ENCODE results near the gene NPBWR2. TPM values are rescaled to one million over a fixed set of nuclear protein-coding genes. Genes with fewer than 3 reads are reported as not detected.

Gene NPBWR2
- total and polyA plus RNA-seq, 4 donors: not detected

GRCh38 chr20:64112691-64113443, 5.5 kb upstream of the NPBWR2 start:
- no peaks in the 10 kb centered on the region for H3K9me3 ChIP-seq (ENCODE audit: control insufficient read depth in 4 of 4, low read length in 3 of 4)
- 85% methylated on average over 18 of the region's 18 CpGs for WGBS
- H3K4me3 ChIP-seq (ENCODE audit: low read depth in 1 of 3, low read length in 3 of 3): no peak overlapping the region
- DNase-seq (ENCODE audit: low spot score): no peak
- TF ChIP-seq ZBTB33 (IDR thresholded peaks at IDR 0.05): no peak
- TF ChIP-seq, protein P1, sequence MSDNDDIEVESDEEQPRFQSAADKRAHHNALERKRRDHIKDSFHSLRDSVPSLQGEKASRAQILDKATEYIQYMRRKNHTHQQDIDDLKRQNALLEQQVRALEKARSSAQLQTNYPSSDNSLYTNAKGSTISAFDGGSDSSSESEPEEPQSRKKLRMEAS (IDR thresholded peaks at IDR 0.05): no peak
- TF ChIP-seq TAF1 (conservative IDR thresholded peaks at IDR 0.05): no peak
- no peak for TF ChIP-seq YY1 (IDR thresholded peaks at IDR 0.05)
- TF ChIP-seq HNF4G (IDR thresholded peaks at IDR 0.05): no peak
- no peak for TF ChIP-seq REST (IDR thresholded peaks at IDR 0.05)
- H3K27me3 ChIP-seq (ENCODE audit: control insufficient read depth in 4 of 4, insufficient read depth in 4 of 4, low read length in 3 of 4): no peaks in the 10 kb centered on the region
- H3K4me1 ChIP-seq (ENCODE audit: control insufficient read depth in 4 of 4, insufficient read depth in 4 of 4, low read length in 3 of 4): no peaks in the 10 kb centered on the region
- H3K27ac ChIP-seq (ENCODE audit: low read depth in 1 of 2, low read length in 2 of 2): no peak overlapping the region
- no peak overlapping the region for H3K9ac ChIP-seq (ENCODE audit: low read depth in 1 of 2, low read length in 2 of 2)
- H3K36me3 ChIP-seq (ENCODE audit: control insufficient read depth in 4 of 4, insufficient read depth in 3 of 4, low read depth in 1 of 4, low read length in 3 of 4): no peaks in the 10 kb centered on the region

DNA sequence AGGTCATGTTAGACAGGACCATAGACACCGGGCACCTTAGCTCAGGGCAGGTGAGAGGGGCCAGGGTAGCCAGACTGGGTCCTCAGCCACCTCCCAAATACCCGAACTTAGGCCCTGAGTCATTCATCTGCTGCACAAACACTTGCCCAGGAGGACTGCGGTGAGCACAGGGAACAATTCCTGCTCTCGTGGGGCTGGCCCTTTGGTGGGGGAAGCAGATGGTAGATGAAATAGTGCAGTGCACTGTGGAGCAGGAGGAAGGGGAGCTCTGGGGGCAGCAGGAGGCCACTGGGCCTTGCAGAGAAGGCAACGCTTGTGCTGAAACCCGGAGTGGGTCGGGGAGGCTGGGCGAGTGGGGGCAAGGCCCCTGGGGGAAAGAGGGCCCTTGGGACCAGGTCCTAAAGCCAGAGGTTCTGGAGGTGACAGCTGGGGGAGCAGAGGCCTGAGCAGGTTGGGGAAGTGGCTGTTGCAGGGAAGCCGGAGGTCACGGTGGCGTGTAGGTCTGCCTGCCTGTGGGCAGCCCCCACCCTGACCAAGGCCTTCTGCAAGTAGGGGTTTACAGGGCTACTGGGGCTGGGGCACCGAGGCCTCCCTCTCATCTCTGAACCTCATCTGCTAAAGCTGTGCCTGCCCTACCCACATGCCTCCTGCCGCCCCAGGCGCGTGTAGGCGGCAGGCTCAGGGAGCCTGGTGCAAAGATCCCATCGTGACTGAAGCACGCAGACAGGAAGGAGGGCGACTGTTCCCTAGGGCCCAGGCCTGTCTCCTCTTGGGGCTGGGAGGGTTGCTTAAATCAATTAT, 4.7 kb upstream of the NPBWR2 start:
- H3K9me3 ChIP-seq (ENCODE audit: control insufficient read depth in 4 of 4, low read length in 3 of 4): no peaks in the 10 kb centered on the region
- WGBS: 79% methylated on average over 19 of the region's 19 CpGs
- TF ChIP-seq HNF4A (conservative IDR thresholded peaks at IDR 0.05): no peak

GRCh38 chr20:64110411-64111068, 3.2 kb upstream of the NPBWR2 start:
- no peaks in the 10 kb centered on the region for H3K9me3 ChIP-seq (ENCODE audit: control insufficient read depth in 4 of 4, low read length in 3 of 4)
- no peaks in the 10 kb centered on the region for H3K36me3 ChIP-seq (ENCODE audit: control insufficient read depth in 4 of 4, insufficient read depth in 3 of 4, low read depth in 1 of 4, low read length in 3 of 4)
- no peak overlapping the region for H3K4me3 ChIP-seq (ENCODE audit: low read depth in 1 of 3, low read length in 3 of 3)
- H3K4me1 ChIP-seq (ENCODE audit: control insufficient read depth in 4 of 4, insufficient read depth in 4 of 4, low read length in 3 of 4): no peaks in the 10 kb centered on the region
- no peak overlapping the region for H3K27ac ChIP-seq (ENCODE audit: low read depth in 1 of 2, low read length in 2 of 2)
- H3K9ac ChIP-seq (ENCODE audit: low read depth in 1 of 2, low read length in 2 of 2): no peak overlapping the region
- H3K27me3 ChIP-seq (ENCODE audit: control insufficient read depth in 4 of 4, insufficient read depth in 4 of 4, low read length in 3 of 4): no peaks in the 10 kb centered on the region
- 84% methylated on average over 10 of the region's 10 CpGs for WGBS
- TF ChIP-seq, protein P2, sequence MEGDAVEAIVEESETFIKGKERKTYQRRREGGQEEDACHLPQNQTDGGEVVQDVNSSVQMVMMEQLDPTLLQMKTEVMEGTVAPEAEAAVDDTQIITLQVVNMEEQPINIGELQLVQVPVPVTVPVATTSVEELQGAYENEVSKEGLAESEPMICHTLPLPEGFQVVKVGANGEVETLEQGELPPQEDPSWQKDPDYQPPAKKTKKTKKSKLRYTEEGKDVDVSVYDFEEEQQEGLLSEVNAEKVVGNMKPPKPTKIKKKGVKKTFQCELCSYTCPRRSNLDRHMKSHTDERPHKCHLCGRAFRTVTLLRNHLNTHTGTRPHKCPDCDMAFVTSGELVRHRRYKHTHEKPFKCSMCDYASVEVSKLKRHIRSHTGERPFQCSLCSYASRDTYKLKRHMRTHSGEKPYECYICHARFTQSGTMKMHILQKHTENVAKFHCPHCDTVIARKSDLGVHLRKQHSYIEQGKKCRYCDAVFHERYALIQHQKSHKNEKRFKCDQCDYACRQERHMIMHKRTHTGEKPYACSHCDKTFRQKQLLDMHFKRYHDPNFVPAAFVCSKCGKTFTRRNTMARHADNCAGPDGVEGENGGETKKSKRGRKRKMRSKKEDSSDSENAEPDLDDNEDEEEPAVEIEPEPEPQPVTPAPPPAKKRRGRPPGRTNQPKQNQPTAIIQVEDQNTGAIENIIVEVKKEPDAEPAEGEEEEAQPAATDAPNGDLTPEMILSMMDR (IDR thresholded peaks at IDR 0.05; ENCODE audit: low read depth, low read length, missing input control): no peak
- TF ChIP-seq HNF4A (conservative IDR thresholded peaks at IDR 0.05): peak in 1 of 2 donors; percentile 8
- no peak for DNase-seq (ENCODE audit: low spot score)

More for the DNA sequence above, 4.7 kb upstream of the NPBWR2 start:
- Histone ChIP-seq H3K36me3 (ENCODE audit: control insufficient read depth in 4 of 4, insufficient read depth in 3 of 4, low read depth in 1 of 4, low read length in 3 of 4) (no peaks in the 10 kb centered on the region), H3K27ac (ENCODE audit: low read depth in 1 of 2, low read length in 2 of 2) (no peak overlapping the region), H3K4me1 (ENCODE audit: control insufficient read depth in 4 of 4, insufficient read depth in 4 of 4, low read length in 3 of 4) (no peaks in the 10 kb centered on the region), H3K9ac (ENCODE audit: low read depth in 1 of 2, low read length in 2 of 2) (no peak overlapping the region), H3K4me3 (ENCODE audit: low read depth in 1 of 3, low read length in 3 of 3) (no peak overlapping the region), H3K27me3 (ENCODE audit: control insufficient read depth in 4 of 4, insufficient read depth in 4 of 4, low read length in 3 of 4) (no peaks in the 10 kb centered on the region)
- no peak for DNase-seq (ENCODE audit: low spot score)

All from liver (tissue), 9 donors.